OCI-LY1 (cell line): ENCODE data around the gene DHRS11.
"Not testable (repeated sequence)": the region's sequence is repeated elsewhere in the genome, so short reads cannot be mapped to it uniquely, and the experiment has no call there.

Experiments used
- H2AFZ ChIP-seq: fragments of 200-600 bp; sonication (generic), shearing (Covaris generic); 2 replicates; pipeline ENCODE4 v1.6.0; 2014; ENCODE audit warnings: antibody characterized with exemption, mild to moderate bottlenecking, low read length
- H3F3A ChIP-seq: fragments of 200-600 bp; sonication (generic), shearing (Covaris generic); 2 replicates; pipeline ENCODE4 v1.6.0; 2014; ENCODE audit warnings: mild to moderate bottlenecking, antibody characterized with exemption, low read length, moderate library complexity; ENCODE audit not compliant: insufficient read depth
- H3K27ac ChIP-seq: fragments of 200-600 bp; sonication (generic); 2 replicates; pipeline ENCODE4 v1.5.1; 2014; ENCODE audit warnings: low read length, mixed run types, mild to moderate bottlenecking, low read depth; ENCODE audit not compliant: poor library complexity, severe bottlenecking
- H3K27me3 ChIP-seq: fragments of 200-600 bp; sonication (generic); 2 replicates; pipeline ENCODE4 v1.6.0; 2014; ENCODE audit warnings: antibody characterized with exemption, mild to moderate bottlenecking, low read length, moderate library complexity; ENCODE audit not compliant: insufficient read depth
- H3K36me3 ChIP-seq: fragments of 200-600 bp; sonication (generic); 2 replicates; pipeline ENCODE4 v1.6.1; 2014; ENCODE audit warnings: mild to moderate bottlenecking, antibody characterized with exemption, low read length, moderate library complexity, mixed read lengths; ENCODE audit not compliant: insufficient read depth
- H3K4me1 ChIP-seq: fragments of 200-600 bp; sonication (generic); 2 replicates; pipeline ENCODE4 v1.5.1; 2014; ENCODE audit warnings: mild to moderate bottlenecking, low read length, moderate library complexity; ENCODE audit not compliant: insufficient read depth, severe bottlenecking
- H3K4me2 ChIP-seq: fragments of 200-600 bp; sonication (generic), shearing (Covaris generic); 2 replicates; pipeline ENCODE4 v1.6.1; 2014; ENCODE audit warnings: low read length
- H3K4me3 ChIP-seq: fragments of 200-600 bp; sonication (generic); 2 replicates; pipeline ENCODE4 v1.5.1; 2014; ENCODE audit warnings: low read length, low read depth, mild to moderate bottlenecking, mixed read lengths; ENCODE audit not compliant: poor library complexity, severe bottlenecking
- H3K79me2 ChIP-seq: fragments of 200-600 bp; shearing (Covaris generic); 2 replicates; pipeline ENCODE4 v1.6.1; 2016; ENCODE audit warnings: mixed run types, low read length, mixed read lengths; ENCODE audit not compliant: insufficient read depth
- H3K9ac ChIP-seq: fragments of 200-600 bp; sonication (generic), shearing (Covaris generic); 2 replicates; pipeline ENCODE4 v1.6.1; 2014; ENCODE audit warnings: mild to moderate bottlenecking, low read length, mixed read lengths
- H3K9me2 ChIP-seq: fragments of 200-600 bp; sonication (generic), shearing (Covaris generic); 2 replicates; pipeline ENCODE4 v1.6.1; 2014; ENCODE audit warnings: low read depth, mild to moderate bottlenecking, low read length, mixed read lengths
- H3K9me3 ChIP-seq: fragments of 200-600 bp; shearing (Covaris generic); 2 replicates; pipeline ENCODE4 v1.6.1; 2014; ENCODE audit warnings: low read length, mixed read lengths
- H4K20me1 ChIP-seq: fragments of 200-600 bp; sonication (generic), shearing (Covaris generic); 2 replicates; pipeline ENCODE4 v1.6.0; 2016; ENCODE audit warnings: mild to moderate bottlenecking, low read length; ENCODE audit not compliant: insufficient read depth
- EZH2 ChIP-seq: fragments of 200-600 bp; sonication (generic), shearing (Covaris generic); IDR thresholded peaks from 2 replicates; pipeline ENCODE4 v1.8.0; 2017; ENCODE audit warnings: borderline replicate concordance, mixed run types, mild to moderate bottlenecking, antibody characterized with exemption, low read length, moderate library complexity, mixed read lengths
- TF ChIP-seq, protein P1 (sequence below): fragments of 200-600 bp; sonication (generic), shearing (Covaris generic); IDR thresholded peaks from 2 replicates; pipeline ENCODE4 v1.5.1; 2017; ENCODE audit warnings: mild to moderate bottlenecking, antibody characterized with exemption, low read length, moderate library complexity, mixed read lengths

The DHRS11 gene

DNA sequence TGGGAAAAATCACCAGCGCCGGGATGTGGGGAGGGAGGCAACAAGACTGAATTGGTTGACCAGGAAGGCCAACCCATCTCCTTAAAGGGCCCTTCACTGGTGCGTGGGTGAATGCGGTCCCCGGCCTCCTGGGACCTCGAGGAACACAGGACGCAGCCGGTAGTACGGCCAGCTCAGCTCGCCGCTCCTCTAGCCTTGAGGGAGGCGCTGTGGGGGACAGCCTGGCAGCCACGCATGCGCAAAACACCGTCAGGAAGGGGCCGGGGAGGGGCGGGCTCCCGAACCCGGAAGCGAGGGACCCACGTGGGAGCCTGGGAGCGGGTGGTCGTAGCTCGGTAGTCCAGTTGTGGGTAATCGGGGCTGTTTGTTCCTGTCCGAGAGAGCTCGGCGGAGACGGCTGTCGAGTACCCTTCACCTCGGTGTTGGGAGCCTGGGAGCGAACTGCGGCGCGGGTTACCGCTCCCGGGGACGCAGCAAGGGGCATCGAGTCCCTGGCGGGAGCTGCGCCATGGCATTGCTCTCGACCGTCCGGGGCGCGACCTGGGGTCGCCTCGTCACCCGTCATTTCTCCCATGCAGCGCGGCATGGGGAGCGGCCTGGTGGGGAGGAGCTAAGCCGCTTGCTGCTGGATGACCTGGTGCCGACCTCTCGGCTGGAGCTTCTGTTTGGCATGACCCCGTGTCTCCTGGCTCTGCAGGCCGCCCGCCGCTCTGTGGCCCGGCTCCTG lies 9.8 kb downstream of the DHRS11 start, which contains the start of gene MRM1:
TSS of gene MRM1 (plus strand) at position 281 of the 727 bp plus-strand sequence. CDS start at position 509, 228 bp downstream.
- peaks cover 33% of the 10 kb centered on the region for H3K4me1 ChIP-seq
- H3K9ac ChIP-seq: peak within 1 kb of the TSS; percentile 83
- no peaks in the 10 kb centered on the region for H3K27me3 ChIP-seq
- no peaks in the 10 kb centered on the region; the same call in 1 of the 2 replicates for H3K36me3 ChIP-seq
- peak within 1 kb of the TSS; percentile 86 for H3K4me2 ChIP-seq
- H3K9me3 ChIP-seq: no peaks in the 10 kb centered on the region
- no peaks in the 10 kb centered on the region for H3F3A ChIP-seq
- H4K20me1 ChIP-seq: no peaks in the 10 kb centered on the region
- H3K4me3 ChIP-seq: peak within 1 kb of the TSS; percentile 88
- H3K79me2 ChIP-seq: no peaks in the 10 kb centered on the region
- 0 out of 2 replicates have a peak within 1 kb of the TSS, but pooled peaks have one; percentile 4 for H2AFZ ChIP-seq
- peak within 1 kb of the TSS; percentile 21 for H3K27ac ChIP-seq
- H3K9me2 ChIP-seq: no peaks in the 10 kb centered on the region
- TF ChIP-seq, protein P1, sequence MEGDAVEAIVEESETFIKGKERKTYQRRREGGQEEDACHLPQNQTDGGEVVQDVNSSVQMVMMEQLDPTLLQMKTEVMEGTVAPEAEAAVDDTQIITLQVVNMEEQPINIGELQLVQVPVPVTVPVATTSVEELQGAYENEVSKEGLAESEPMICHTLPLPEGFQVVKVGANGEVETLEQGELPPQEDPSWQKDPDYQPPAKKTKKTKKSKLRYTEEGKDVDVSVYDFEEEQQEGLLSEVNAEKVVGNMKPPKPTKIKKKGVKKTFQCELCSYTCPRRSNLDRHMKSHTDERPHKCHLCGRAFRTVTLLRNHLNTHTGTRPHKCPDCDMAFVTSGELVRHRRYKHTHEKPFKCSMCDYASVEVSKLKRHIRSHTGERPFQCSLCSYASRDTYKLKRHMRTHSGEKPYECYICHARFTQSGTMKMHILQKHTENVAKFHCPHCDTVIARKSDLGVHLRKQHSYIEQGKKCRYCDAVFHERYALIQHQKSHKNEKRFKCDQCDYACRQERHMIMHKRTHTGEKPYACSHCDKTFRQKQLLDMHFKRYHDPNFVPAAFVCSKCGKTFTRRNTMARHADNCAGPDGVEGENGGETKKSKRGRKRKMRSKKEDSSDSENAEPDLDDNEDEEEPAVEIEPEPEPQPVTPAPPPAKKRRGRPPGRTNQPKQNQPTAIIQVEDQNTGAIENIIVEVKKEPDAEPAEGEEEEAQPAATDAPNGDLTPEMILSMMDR: no peak
- TF ChIP-seq EZH2: no peak

DNA sequence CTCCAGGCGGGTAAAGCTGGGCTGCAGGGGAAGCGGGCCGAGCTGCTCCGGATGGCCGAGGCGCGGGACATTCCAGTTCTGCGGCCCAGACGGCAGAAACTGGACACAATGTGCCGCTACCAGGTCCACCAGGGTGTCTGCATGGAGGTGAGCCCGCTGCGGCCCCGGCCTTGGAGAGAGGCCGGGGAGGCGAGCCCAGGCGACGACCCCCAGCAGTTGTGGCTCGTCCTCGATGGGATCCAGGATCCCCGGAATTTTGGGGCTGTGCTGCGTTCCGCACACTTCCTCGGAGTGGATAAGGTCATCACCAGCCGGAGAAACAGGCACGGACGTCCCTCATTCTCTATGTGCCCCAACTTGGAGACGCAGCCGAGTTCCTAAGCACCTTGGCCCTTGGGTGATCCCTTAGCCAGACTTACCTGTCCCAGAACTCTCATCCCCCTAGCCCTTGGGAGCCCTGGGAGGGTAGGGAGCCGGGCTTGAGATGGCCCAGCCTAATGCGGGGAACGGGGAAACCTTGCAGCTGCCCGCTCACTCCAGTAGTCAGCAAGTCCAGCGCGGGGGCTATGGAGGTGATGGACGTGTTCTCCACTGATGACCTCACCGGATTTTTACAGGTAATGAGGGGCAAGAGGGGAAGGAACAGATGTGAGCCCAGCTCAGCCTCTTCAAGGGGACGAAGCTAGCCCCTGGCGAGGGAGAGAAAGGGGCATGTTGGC lies 10.5 kb downstream of the DHRS11 start:
- Histone ChIP-seq H3K9me2 (no peaks in the 10 kb centered on the region), H3K27me3 (no peaks in the 10 kb centered on the region), H3K4me3 (peak overlapping the region; percentile 88), H3K4me1 (peaks cover 33% of the 10 kb centered on the region), H3F3A (no peaks in the 10 kb centered on the region), H3K79me2 (no peaks in the 10 kb centered on the region), H4K20me1 (no peaks in the 10 kb centered on the region), H3K9me3 (no peaks in the 10 kb centered on the region), H2AFZ (no peak overlapping the region), H3K4me2 (peak overlapping the region; percentile 86), H3K36me3 (no peaks in the 10 kb centered on the region; the same call in 1 of the 2 replicates), H3K27ac (no peak overlapping the region), H3K9ac (peak overlapping the region; percentile 83)
- TF ChIP-seq, protein P1: no peak
- no peak for TF ChIP-seq EZH2

DNA sequence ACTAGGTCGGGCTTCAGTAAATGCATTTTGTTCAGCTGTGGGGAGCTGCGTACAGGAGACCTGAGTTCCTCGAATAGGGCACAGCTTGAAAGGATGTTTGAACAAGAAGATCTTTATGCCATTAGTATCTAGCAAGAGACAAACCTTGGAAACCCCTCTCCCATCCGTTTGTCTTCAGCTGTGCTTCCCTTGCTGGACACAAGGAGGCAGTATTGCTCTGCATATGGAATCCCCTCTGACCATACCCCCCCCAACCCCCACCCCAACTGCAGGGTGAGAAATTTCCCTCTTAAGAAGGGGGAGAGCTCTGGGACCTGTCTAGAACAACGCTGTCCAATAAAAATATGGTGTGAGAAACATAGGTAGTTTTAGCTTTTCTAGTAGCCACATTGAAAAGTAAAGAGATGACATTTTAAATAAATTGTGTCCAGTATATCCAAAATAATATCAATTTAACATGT lies 11.3 kb downstream of the DHRS11 start:
- H3K4me1 ChIP-seq: peaks cover 34% of the 10 kb centered on the region
- H3K36me3 ChIP-seq: no peaks in the 10 kb centered on the region; the same call in 1 of the 2 replicates
- peak overlapping the region; percentile 83 for H3K9ac ChIP-seq
- H2AFZ ChIP-seq: no peak overlapping the region
- H3K4me3 ChIP-seq: peak overlapping the region; percentile 88
- no peaks in the 10 kb centered on the region for H3K27me3 ChIP-seq
- H3K79me2 ChIP-seq: no peaks in the 10 kb centered on the region
- no peaks in the 10 kb centered on the region for H3F3A ChIP-seq
- TF ChIP-seq EZH2: no peak
- TF ChIP-seq, protein P1: peak; percentile 68
- H4K20me1 ChIP-seq: no peaks in the 10 kb centered on the region
- no peak overlapping the region for H3K27ac ChIP-seq
- H3K4me2 ChIP-seq: peak overlapping the region; percentile 86
- H3K9me2 ChIP-seq: no peaks in the 10 kb centered on the region
- no peaks in the 10 kb centered on the region for H3K9me3 ChIP-seq

DNA sequence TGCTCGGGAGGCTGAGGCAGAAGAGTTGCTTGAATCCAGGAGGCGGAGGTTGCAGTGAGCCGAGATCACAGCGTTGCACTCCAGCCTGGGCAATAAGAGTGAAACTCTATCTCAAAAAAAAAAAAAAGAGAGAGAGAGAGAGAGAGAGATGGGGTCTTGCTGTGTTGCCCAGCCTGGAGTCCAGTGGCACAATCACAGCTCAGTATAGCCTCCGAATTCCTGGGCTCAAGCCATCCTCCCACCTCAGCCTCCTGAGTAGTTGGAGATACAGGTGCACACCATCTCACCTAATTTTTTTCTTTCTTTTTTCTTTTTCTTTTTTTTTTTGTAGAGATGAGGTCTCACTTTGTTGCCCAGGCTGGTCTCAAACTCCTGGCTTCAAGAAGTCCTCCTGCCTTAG lies 13.3 kb downstream of the DHRS11 start:
- not testable (repeated sequence) for H3K27ac ChIP-seq, H3K9ac ChIP-seq, H3K4me2 ChIP-seq, H3F3A ChIP-seq, H3K9me3 ChIP-seq, H3K27me3 ChIP-seq, H2AFZ ChIP-seq, H3K9me2 ChIP-seq, H3K36me3 ChIP-seq, H3K4me3 ChIP-seq, H3K79me2 ChIP-seq, H4K20me1 ChIP-seq
- peaks cover 48% of the 10 kb centered on the region for H3K4me1 ChIP-seq
